RPMI8226 (cell line): ENCODE measurements around the gene PHLDB2.

Source experiments
- DNase-seq: peaks from one replicate; pipeline ENCODE4 v3.0.0-alpha.2; 2015

Gene PHLDB2

GRCh38 chr3:112002096-112002971, 143.3 kb downstream of the PHLDB2 start:
- DNase-seq: no peak

GRCh38 chr3:112003321-112004080, 144.4 kb downstream of the PHLDB2 start:
- DNase-seq: no peak

- no peak for DNase-seq
These were observed 145.1 kb downstream of the PHLDB2 start for GRCh38 chr3:112004187-112004586.

- no peak for DNase-seq
These were observed 145.6 kb downstream of the PHLDB2 start for GRCh38 chr3:112004669-112005068.

- no peak for DNase-seq
These were observed 146.1 kb downstream of the PHLDB2 start for GRCh38 chr3:112005091-112005672.

DNA sequence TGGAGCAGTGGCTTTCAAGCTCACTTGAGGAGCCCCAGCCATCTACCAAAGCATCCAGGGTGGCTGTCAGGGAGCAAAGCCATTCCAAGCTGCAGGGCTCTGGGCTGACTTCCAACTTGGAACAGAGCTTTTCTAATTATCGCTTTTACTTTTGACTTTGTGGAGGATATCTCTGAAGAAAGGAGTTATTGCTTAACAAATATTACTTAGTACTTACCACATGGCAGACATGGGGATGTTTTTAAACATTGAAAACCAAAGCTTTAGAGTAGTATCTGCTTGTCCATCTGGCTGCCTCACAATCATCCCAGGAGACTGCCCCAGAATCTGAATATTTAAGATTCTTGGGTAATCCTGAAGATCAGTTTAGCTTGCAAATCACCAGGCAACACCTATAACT, 148.6 kb downstream of the PHLDB2 start:
- no peak for DNase-seq

DNA sequence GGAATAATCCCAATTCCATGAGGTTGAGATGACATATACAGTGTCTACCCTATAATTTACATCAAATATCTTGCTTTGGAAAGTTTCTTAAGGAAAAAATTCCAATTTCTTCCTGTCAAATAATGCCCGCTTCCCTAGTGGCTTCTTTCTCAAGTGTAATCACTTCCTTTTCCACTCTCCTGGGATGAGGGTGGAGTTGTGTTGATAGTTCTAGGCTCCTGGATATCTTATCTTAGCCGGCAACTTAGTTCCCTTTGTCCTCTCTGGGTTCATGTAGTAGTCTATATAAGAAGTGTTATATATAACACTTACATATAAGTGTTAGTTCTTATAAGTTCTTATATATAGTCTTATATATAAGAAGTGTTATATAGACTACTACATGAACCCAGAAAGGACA, 150.6 kb downstream of the PHLDB2 start:
- DNase-seq: no peak

- no peak for DNase-seq
These were observed 151.6 kb downstream of the PHLDB2 start for GRCh38 chr3:112010636-112011035.

DNA sequence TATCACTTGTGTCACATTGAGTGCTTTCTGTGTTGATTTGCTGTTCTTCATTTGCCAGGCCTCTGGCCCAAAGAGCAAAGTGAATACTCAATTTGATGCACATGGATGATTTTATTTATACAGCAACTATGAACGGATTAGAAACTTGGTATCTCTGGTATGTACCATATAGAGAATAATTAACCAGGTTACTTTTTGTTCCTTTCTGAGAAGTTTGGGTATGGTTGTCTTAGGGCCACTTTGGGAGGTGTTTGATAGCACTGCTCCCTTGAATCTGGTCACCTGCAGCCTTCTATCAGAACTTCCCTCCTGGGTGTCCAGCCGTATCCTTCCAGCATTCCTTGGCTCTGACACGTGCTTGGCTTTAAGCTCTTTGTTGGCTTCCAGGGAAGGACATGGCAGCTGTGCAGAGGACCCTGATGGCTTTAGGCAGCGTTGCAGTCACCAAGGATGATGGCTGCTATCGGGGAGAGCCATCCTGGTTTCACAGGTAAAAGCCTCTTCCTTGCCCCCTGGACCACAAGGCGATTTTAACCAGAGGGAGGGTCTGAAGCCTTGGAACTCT, 152.4 kb downstream of the PHLDB2 start:
- no peak for DNase-seq

DNA sequence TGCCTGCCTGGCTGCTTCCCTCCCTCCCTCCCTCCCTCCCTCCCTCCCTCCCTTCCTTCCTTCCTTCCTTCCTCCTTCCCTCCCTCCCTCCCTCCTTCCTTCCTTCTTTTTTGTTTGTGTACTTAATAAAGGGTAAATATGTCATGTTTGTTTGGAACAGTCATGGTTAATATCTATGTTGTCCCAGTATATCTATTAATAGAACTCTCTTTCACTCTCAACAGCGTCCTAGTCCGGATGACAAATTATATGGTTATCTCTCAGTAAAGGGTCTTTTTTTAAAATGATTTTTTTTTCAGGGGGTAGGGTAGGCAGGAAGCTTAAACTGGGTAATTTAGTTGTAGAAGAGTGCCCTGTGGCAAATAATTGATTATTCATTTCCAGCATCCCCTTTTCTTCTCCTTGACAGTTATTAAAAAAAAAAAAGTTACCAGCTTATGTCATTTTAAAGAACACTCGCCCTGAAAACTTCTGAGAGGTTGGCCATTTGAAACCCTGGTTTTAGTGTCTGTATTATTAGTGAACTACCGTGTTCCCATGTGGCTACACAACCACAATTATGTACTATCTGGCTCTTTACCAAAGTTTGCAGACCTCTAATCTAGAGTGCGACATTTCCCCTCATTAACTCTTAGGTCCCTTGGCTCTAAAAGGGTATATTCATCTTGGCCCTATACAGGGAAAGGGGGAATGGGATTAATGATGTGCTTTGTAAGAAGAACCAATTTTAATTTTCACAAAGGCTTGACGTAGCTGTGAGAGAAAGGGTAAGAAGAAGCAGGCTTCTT, 153.3 kb downstream of the PHLDB2 start:
- DNase-seq: no peak

GRCh38 chr3:112013058-112013783, 154.2 kb downstream of the PHLDB2 start:
- peak; percentile 79 for DNase-seq

- DNase-seq: no peak
These were observed 154.7 kb downstream of the PHLDB2 start for GRCh38 chr3:112013784-112014143.

DNA sequence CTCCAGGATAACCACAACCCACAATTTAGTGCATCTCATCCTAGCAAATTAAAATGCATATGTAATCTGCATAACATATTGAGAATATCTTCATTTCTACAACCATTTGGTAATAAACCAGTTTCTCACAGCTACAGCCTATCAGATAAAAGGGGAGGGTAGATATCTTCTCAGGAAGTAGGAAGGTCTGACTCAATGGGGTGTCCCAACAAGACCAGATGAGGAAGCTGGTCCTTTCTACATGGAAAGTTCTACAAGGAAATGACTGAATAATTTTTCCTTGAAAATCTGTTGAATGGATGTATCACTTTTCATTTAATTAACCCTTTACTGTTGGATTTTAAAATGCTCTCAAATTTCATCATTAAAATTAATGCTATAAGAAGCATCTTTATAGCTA, 158.0 kb downstream of the PHLDB2 start:
- no peak for DNase-seq

GRCh38 chr3:112018712-112019111, 159.6 kb downstream of the PHLDB2 start:
- no peak for DNase-seq

DNA sequence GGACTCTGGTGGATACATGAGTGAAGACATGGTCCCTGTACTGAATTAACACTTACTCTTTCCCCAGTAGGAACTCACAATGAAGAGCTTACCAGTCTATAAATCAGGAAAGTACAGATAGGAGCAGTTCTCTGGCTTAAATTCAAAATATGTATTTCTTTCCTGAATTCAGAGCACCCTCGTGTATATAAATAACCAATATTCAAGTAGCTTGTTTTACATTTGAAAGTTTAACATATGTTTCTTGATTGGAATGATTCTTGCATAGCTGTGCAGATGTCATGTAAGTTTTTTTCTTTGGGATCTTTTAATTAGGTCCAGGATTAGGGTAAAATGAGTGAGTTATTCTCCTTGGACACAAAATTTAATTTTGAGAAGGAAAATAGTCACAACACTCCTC, 160.7 kb downstream of the PHLDB2 start:
- DNase-seq: no peak

- DNase-seq: no peak
These were observed 161.6 kb downstream of the PHLDB2 start for GRCh38 chr3:112020674-112021085.
